GM10266 (cell line): ENCODE measurements around the gene PCSK2.

Experiments used
- DNase-seq: peaks from one replicate; pipeline ENCODE4 v3.0.0; 2012; ENCODE audit errors: extremely low spot score
- TF ChIP-seq, protein P1 (sequence below): IDR thresholded peaks from 2 replicates; pipeline ENCODE4 v1.5.1; 2012; ENCODE audit warnings: mild to moderate bottlenecking, low read depth; ENCODE audit not compliant: control insufficient read depth, insufficient read depth; ENCODE audit errors: missing control alignments

Gene PCSK2, protein sequence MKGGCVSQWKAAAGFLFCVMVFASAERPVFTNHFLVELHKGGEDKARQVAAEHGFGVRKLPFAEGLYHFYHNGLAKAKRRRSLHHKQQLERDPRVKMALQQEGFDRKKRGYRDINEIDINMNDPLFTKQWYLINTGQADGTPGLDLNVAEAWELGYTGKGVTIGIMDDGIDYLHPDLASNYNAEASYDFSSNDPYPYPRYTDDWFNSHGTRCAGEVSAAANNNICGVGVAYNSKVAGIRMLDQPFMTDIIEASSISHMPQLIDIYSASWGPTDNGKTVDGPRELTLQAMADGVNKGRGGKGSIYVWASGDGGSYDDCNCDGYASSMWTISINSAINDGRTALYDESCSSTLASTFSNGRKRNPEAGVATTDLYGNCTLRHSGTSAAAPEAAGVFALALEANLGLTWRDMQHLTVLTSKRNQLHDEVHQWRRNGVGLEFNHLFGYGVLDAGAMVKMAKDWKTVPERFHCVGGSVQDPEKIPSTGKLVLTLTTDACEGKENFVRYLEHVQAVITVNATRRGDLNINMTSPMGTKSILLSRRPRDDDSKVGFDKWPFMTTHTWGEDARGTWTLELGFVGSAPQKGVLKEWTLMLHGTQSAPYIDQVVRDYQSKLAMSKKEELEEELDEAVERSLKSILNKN

DNA sequence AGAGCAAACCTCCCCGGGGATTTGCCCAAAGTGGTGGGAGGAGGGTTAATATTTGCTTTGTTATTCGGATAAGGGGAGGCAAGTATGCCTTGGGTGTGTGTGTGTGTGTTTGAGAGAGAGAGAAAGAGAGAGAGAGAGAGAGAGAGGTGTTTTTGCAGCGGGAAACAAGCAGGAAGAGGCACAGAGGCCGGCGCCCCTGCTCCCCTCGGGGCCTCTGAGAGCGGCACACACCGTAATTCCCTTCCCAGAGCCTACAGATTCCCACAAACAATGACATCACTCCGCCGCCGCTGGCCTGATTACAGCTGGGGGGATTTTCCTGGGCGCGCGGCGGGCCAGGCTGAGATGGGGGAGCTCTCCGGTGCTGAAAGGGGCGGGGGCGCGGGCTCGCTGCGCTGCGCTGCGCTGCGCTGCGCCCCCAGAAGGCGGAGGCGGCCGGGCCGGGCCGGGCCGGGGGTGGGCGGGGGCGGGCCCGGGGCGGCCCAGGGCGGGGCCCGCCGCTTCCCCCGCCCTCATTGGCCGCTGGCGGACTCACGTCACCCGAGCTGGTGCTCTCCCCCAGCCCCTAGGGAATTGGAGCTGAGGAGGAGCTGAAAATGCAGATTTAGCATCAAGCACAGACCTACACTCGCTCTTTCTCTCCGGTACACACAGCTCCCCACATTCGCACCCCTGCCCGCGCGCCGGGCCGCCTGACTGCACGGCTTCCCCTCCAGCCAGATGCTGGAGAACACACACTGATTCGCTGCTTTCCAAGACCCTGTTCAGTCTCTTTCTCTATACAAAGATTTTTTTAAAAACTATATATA is at the start of gene PCSK2:
Gene PCSK2 (plus strand): TSS at position 631 of the 809 bp plus-strand sequence. CDS start 266 bp downstream, outside the sequence.
- TF ChIP-seq, protein P1, sequence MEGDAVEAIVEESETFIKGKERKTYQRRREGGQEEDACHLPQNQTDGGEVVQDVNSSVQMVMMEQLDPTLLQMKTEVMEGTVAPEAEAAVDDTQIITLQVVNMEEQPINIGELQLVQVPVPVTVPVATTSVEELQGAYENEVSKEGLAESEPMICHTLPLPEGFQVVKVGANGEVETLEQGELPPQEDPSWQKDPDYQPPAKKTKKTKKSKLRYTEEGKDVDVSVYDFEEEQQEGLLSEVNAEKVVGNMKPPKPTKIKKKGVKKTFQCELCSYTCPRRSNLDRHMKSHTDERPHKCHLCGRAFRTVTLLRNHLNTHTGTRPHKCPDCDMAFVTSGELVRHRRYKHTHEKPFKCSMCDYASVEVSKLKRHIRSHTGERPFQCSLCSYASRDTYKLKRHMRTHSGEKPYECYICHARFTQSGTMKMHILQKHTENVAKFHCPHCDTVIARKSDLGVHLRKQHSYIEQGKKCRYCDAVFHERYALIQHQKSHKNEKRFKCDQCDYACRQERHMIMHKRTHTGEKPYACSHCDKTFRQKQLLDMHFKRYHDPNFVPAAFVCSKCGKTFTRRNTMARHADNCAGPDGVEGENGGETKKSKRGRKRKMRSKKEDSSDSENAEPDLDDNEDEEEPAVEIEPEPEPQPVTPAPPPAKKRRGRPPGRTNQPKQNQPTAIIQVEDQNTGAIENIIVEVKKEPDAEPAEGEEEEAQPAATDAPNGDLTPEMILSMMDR = no peak
- peak; percentile 13 for DNase-seq

DNA sequence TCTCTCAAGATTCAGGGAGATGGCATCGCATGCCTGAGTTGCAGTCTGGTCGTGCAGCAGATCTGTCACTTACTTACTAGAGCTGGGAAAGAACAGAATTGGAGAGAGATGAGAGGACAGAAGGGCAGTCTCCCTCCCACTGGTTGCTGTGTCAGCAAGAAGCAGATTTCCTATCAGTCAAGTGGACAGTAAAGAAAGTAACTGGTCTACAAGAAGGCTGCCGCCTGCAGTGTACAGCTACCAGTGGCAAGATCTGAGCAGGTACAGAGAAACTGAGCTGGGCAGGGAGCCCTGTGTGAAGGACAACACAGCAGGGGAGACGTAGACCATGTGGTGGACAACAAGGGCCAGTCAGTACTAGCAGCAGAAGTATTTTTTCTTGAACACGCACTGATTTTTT is 49.5 kb upstream of the PCSK2 start:
- TF ChIP-seq, protein P1 = no peak
- no peak for DNase-seq

DNA sequence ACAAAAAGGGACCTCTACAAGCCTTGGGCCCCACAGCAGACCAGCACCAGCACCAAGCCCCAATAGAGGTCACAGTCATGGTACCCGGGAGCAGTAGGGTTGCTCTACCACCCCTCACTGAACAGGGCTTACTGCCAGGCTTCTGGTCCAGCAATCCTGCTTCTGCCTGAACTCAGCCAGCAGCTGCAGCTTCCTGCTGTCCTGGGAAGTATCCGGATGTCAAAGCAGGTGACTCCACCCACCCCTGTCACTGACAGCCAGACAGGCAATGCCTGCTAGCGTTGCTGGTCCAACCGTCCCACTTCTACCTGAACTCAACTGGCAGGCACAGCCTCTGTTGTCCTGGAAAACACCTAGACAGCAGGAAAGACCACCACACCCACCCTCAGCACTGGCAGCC is 47.0 kb upstream of the PCSK2 start:
- TF ChIP-seq, protein P1 = no peak
- DNase-seq = no peak

DNA sequence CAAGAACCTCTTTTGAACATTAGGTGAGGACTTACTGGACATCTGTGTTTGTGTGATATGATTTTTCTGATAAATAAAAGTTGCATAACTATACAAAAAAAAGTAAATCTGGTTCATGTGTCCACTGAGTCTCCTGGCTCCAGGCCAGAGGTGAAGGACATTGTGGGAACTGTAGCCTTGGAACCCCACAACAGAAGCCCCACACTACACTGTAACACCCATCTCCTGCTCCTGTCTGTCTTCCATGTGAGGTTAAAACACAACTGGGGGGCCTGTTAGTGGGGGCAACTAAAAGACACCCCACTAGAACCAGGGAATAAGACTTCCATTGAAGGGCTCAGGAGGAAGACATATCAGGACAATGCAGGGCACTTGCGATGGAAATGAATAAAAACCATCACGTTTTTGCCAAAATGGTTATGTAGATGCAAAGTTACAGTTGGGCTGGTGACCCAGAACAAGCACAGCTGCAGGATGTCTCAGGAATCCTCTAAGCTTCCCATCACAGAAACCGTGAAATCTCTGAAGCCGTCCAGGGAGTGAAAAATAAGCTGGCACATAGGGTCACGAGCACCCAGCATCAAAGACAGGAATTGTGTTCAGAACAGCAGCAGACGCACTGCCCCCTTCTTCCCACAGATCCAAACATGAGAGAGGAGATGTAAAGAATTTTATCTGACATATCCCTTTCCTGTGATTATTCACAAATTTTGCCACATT is 36.7 kb upstream of the PCSK2 start:
- TF ChIP-seq, protein P1 = no peak
- DNase-seq = no peak

DNA sequence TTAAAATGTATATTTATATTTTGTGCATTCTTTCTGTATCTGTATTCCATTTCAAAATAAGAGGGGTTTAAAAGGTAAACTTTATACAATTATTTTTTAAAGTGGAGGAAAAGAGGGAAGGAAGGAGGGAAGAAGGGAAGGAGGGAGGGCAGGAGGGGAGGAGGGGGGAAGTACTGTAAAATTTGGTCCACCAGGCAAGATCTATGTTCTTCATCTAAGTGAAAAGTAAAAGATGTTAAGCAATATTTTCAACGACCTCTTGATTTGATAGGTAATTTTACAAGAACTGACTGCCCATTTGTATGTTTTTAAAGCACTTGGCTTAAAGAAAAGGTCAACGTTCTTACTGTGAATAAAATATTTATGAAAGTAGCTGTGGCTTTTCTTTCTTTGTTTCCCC is 29.8 kb upstream of the PCSK2 start:
- DNase-seq = no peak
- TF ChIP-seq, protein P1 = no peak

DNA sequence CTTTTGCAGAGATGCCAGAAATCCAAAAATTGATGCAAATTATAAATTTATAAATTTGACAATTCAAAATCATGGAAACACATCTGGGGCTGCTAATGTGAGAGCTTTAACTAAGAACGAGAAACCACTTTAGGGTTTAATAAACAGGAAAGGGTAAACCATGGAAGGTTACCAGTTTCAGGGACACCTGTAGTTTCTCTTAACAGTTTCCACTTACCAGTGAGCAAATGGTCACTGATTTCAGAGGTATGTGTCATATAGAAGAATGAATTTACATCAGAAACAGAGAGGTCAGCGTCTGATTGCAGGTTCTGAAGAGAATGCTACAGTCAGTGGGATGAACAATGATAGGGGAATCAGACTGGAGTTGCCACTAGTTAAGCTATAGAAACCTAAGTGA is 24.8 kb upstream of the PCSK2 start:
- DNase-seq = no peak
- TF ChIP-seq, protein P1 = no peak
